NCI-H1048 (cell line): ENCODE results near the gene RTCB.

Experiments
- DNase-seq: peaks from one replicate; lab custom pipeline; 2025; lab: John Stamatoyannopoulos, UW

The RTCB gene

GRCh38 chr22:32411829-32412592 is at the start of gene RTCB:
RTCB (minus strand) TSS chr22:32412247; CDS start chr22:32412156, 91 bp downstream.
- DNase-seq, result peak; percentile 76

- no peak for DNase-seq
Observed at GRCh38 chr22:32457031-32457430, 45.0 kb upstream of the RTCB start.

GRCh38 chr22:32448980-32449379 is 36.9 kb upstream of the RTCB start:
- DNase-seq, result no peak

GRCh38 chr22:32446321-32446720 is 34.3 kb upstream of the RTCB start:
- DNase-seq, result no peak

GRCh38 chr22:32444068-32444467 is 32.0 kb upstream of the RTCB start:
- DNase-seq, result no peak

GRCh38 chr22:32430352-32430751 is 18.3 kb upstream of the RTCB start:
- no peak for DNase-seq

GRCh38 chr22:32426881-32427280 is 14.8 kb upstream of the RTCB start:
- no peak for DNase-seq

- DNase-seq, result no peak
Observed at GRCh38 chr22:32423664-32424063, 11.6 kb upstream of the RTCB start.

- DNase-seq, result no peak
Observed at GRCh38 chr22:32422062-32422461, 10.0 kb upstream of the RTCB start.

GRCh38 chr22:32421484-32421883 is 9.4 kb upstream of the RTCB start:
- no peak for DNase-seq

GRCh38 chr22:32417906-32418305 is 5.9 kb upstream of the RTCB start:
- no peak for DNase-seq

GRCh38 chr22:32416556-32417085 is 4.6 kb upstream of the RTCB start:
- DNase-seq, result no peak

- DNase-seq, result no peak
Observed at GRCh38 chr22:32414191-32414590, 2.1 kb upstream of the RTCB start.

- DNase-seq, result no peak
Observed at GRCh38 chr22:32413719-32414118, 1.7 kb upstream of the RTCB start.

- DNase-seq, result no peak
Observed at GRCh38 chr22:32411402-32411801, 645 bp downstream of the RTCB start.

GRCh38 chr22:32410459-32410858 is 1.6 kb downstream of the RTCB start:
- no peak for DNase-seq

GRCh38 chr22:32409977-32410376 is 2.1 kb downstream of the RTCB start:
- DNase-seq, result no peak

GRCh38 chr22:32407936-32408335 is 4.1 kb downstream of the RTCB start:
- DNase-seq, result no peak

- DNase-seq, result no peak
Observed at GRCh38 chr22:32407312-32407711, 4.7 kb downstream of the RTCB start.

GRCh38 chr22:32404021-32404420 is 8.0 kb downstream of the RTCB start:
- DNase-seq, result no peak

GRCh38 chr22:32401486-32401885 is 10.6 kb downstream of the RTCB start:
- DNase-seq, result no peak

GRCh38 chr22:32396746-32397145 is 15.3 kb downstream of the RTCB start:
- DNase-seq, result no peak

GRCh38 chr22:32396255-32396654 is 15.8 kb downstream of the RTCB start:
- DNase-seq, result no peak

GRCh38 chr22:32395107-32395506 is 16.9 kb downstream of the RTCB start:
- no peak for DNase-seq
